IMR-90 (cell line): ENCODE results near the gene RNASE2. TPM values are rescaled to one million over a fixed set of nuclear protein-coding genes. Genes with fewer than 3 reads are reported as not detected.

Source experiments
- ATAC-seq: fragments of 200-7000 bp; cut with Tn5 transposase; 2 replicates; pipeline ENCODE4 v1.9.1; 2020; ENCODE audit warnings: low read depth, mild to moderate bottlenecking, moderate library complexity
- BruUV-seq: library from RNA; stranded (reverse); fragments of 400-500 nt; replicated peaks from 2 replicates; lab custom pipeline; 2021; lab: Mats Ljungman, UMichigan
- CTCF ChIA-PET: fragments of 300-600 bp; formaldehyde crosslinking; extraction: SDS; loops from one replicate; lab custom pipeline; 2021; ENCODE audit warnings: antibody characterized with exemption; lab: Yijun Ruan, JAX
- POLR2A ChIA-PET: fragments of 300-600 bp; sonication (Branson Sonifier 250); formaldehyde crosslinking; loops from one replicate; lab custom pipeline; 2022; ENCODE audit warnings: antibody characterized with exemption; ENCODE audit not compliant: unreplicated experiment; lab: Charles Lee
- DNase-seq: peaks from one replicate; pipeline ENCODE4 v3.0.0; 2013
- H2AFZ ChIP-seq: replicated peaks from 2 replicates; pipeline ENCODE3; 2013; ENCODE audit warnings: low read length, mild to moderate bottlenecking; ENCODE audit not compliant: poor library complexity
- H2AK5ac ChIP-seq: 2 replicates; pipeline ENCODE4 v1.6.1; 2013; ENCODE audit warnings: low read depth, low read length, inconsistent platforms
- H2AK9ac ChIP-seq: replicated peaks from 2 replicates; pipeline ENCODE3; 2013; ENCODE audit warnings: mild to moderate bottlenecking, low read depth, low read length, moderate library complexity; ENCODE audit not compliant: poor library complexity
- H2BK120ac ChIP-seq: 2 replicates; pipeline ENCODE4 v1.6.1; 2013; ENCODE audit warnings: low read depth, low read length, inconsistent platforms
- H2BK15ac ChIP-seq: 3 replicates; pipeline ENCODE4 v1.6.1; 2013; ENCODE audit warnings: low read depth, low read length, inconsistent platforms
- H2BK20ac ChIP-seq: 2 replicates; pipeline ENCODE4 v1.6.1; 2013; ENCODE audit warnings: low read depth, mild to moderate bottlenecking, inconsistent platforms, low read length, moderate library complexity
- H2BK5ac ChIP-seq: 2 replicates; pipeline ENCODE4 v1.6.1; 2013; ENCODE audit warnings: mild to moderate bottlenecking, low read depth, low read length, inconsistent platforms; ENCODE audit not compliant: poor library complexity, severe bottlenecking
- H3K14ac ChIP-seq: replicated peaks from 2 replicates; pipeline ENCODE4 v1.6.1; 2013; ENCODE audit warnings: low read depth, low read length, inconsistent platforms
- H3K18ac ChIP-seq: 2 replicates; pipeline ENCODE4 v1.6.1; 2013; ENCODE audit warnings: low read depth, low read length, control low read depth
- H3K23ac ChIP-seq: 2 replicates; pipeline ENCODE4 v1.6.1; 2013; ENCODE audit warnings: low read depth, low read length, inconsistent platforms
- H3K27ac ChIP-seq: 2 replicates; pipeline ENCODE4 v1.5.1; 2013; ENCODE audit warnings: mild to moderate bottlenecking, control low read depth, low read length; ENCODE audit not compliant: insufficient read depth
- H3K27me3 ChIP-seq: 2 replicates; pipeline ENCODE4 v1.6.1; 2013; ENCODE audit warnings: low read length; ENCODE audit not compliant: control insufficient read depth, insufficient read depth
- H3K36me3 ChIP-seq: 2 replicates; pipeline ENCODE4 v1.6.1; 2013; ENCODE audit warnings: low read length, mixed read lengths; ENCODE audit not compliant: control insufficient read depth, insufficient read depth
- H3K4ac ChIP-seq: 2 replicates; pipeline ENCODE4 v1.6.1; 2013; ENCODE audit warnings: low read depth, low read length, inconsistent platforms
- H3K4me1 ChIP-seq: 2 replicates; pipeline ENCODE4 v1.6.1; 2013; ENCODE audit warnings: low read length, mixed read lengths; ENCODE audit not compliant: control insufficient read depth, insufficient read depth
- H3K4me2 ChIP-seq: 2 replicates; pipeline ENCODE4 v1.6.1; 2013; ENCODE audit warnings: low read depth, mild to moderate bottlenecking, control low read depth, low read length, moderate library complexity
- H3K4me3 ChIP-seq: 2 replicates; pipeline ENCODE4 v1.5.1; 2013; ENCODE audit warnings: low read depth, mild to moderate bottlenecking, control low read depth, low read length, moderate library complexity; ENCODE audit not compliant: insufficient read depth
- H3K56ac ChIP-seq: 2 replicates; pipeline ENCODE4 v1.6.1; 2013; ENCODE audit warnings: low read length, inconsistent platforms; ENCODE audit not compliant: insufficient read depth; ENCODE audit errors: extremely low read depth
- H3K79me1 ChIP-seq, 2 experiments: 2 replicates each; pipeline ENCODE4 v1.6.1; 2013; ENCODE audit warnings: low read length in 2 of 2, inconsistent platforms in 1 of 2, low read depth in 1 of 2
- H3K9ac ChIP-seq: 2 replicates; pipeline ENCODE4 v1.6.1; 2013; ENCODE audit warnings: low read depth, low read length, control low read depth
- H3K9me1 ChIP-seq: 2 replicates; pipeline ENCODE4 v1.6.1; 2013; ENCODE audit warnings: low read length, inconsistent platforms; ENCODE audit not compliant: insufficient read depth
- H3K9me3 ChIP-seq: 2 replicates; pipeline ENCODE4 v1.6.1; 2013; ENCODE audit warnings: low read length; ENCODE audit not compliant: control insufficient read depth, insufficient read depth
- H4K20me1 ChIP-seq: 2 replicates; pipeline ENCODE4 v1.6.1; 2013; ENCODE audit warnings: low read length, inconsistent platforms; ENCODE audit not compliant: insufficient read depth
- H4K5ac ChIP-seq: 2 replicates; pipeline ENCODE4 v1.6.1; 2013; ENCODE audit warnings: mild to moderate bottlenecking, low read depth, low read length, control low read depth
- H4K8ac ChIP-seq, 2 experiments: 2 replicates each; pipeline ENCODE4 v1.6.1; 2013; ENCODE audit warnings: low read depth in 2 of 2, low read length in 2 of 2, control low read depth in 1 of 2, inconsistent platforms in 1 of 2
- H4K91ac ChIP-seq: 2 replicates; pipeline ENCODE4 v1.6.1; 2013; ENCODE audit warnings: low read depth, low read length, inconsistent platforms; ENCODE audit not compliant: insufficient read depth
- CHD1 ChIP-seq: IDR thresholded peaks from 2 replicates; pipeline ENCODE4 v1.6.1; 2012; ENCODE audit warnings: low read depth, low read length, improper control_type of control experiment
- FOS ChIP-seq: fragments of 150-350 bp; IDR thresholded peaks from 2 replicates; pipeline ENCODE4 v1.6.1; 2016; ENCODE audit warnings: low read depth, low read length
- MAFK ChIP-seq: IDR thresholded peaks from 2 replicates; pipeline ENCODE4 v1.6.1; 2012; ENCODE audit warnings: low read depth, low read length, improper control_type of control experiment
- MAZ ChIP-seq: IDR thresholded peaks from 2 replicates; pipeline ENCODE4 v1.6.1; 2012; ENCODE audit warnings: low read depth, mild to moderate bottlenecking, low read length, improper control_type of control experiment, moderate library complexity, borderline replicate concordance
- MXI1 ChIP-seq: IDR thresholded peaks from 2 replicates; pipeline ENCODE4 v1.6.1; 2012; ENCODE audit warnings: low read depth, mild to moderate bottlenecking, low read length, moderate library complexity, borderline replicate concordance
- RCOR1 ChIP-seq: IDR thresholded peaks from 2 replicates; pipeline ENCODE4 v1.6.1; 2012; ENCODE audit warnings: mild to moderate bottlenecking, low read length, improper control_type of control experiment; ENCODE audit not compliant: insufficient replicate concordance
- RFX5 ChIP-seq: IDR thresholded peaks from 2 replicates; pipeline ENCODE4 v1.8.0; 2012; ENCODE audit warnings: low read depth, mild to moderate bottlenecking, low read length, moderate library complexity
- WGBS, 2 experiments: methylation state at CpG; one replicate each; pipeline versions ENCODE4 v1.1.5 to v1.1.7; 2013; ENCODE audit warnings: missing lambda C conversion rate in 2 of 2; ENCODE audit not compliant: insufficient read length in 1 of 2; ENCODE audit errors: extremely low coverage in 2 of 2; 5-methylcytosine and 5-hydroxymethylcytosine counted together
- dilution Hi-C: fragments of 300-500 bp; cut with HindIII; formaldehyde crosslinking; loops from one replicate; pipeline ENCODE4 v1.14.3; 2018; ENCODE audit warnings: low sequenced_read_pairs; ENCODE audit not compliant: unreplicated experiment
- in situ Hi-C: fragments of 300-500 bp; cut with MboI; formaldehyde crosslinking; loops from 3 replicates; pipeline ENCODE4 v1.14.3; 2019; ENCODE audit warnings: low sequenced_read_pairs, inconsistent platforms, mixed read lengths
- intact Hi-C: fragments of 100-400 bp; cut with micrococcal nuclease; formaldehyde crosslinking; loops from 2 replicates; pipeline ENCODE4 v1.10.0; 2022
- polyA plus RNA-seq, 3 experiments: library from polyadenylated mRNA; depleted of rRNA; stranded (reverse); fragments of >200 nt; gene quantifications; 2 replicates each; pipeline ENCODE4 v1.2.3, GENCODE V29; 2012; ENCODE audit warnings: low replicate concordance in 1 of 3
- total RNA-seq: library from RNA; depleted of rRNA; stranded (reverse); fragments of >200 nt; gene quantifications from 2 replicates; pipeline ENCODE4 v1.2.3, GENCODE V29; 2012
- TF ChIP-seq, protein P1 (sequence below): fragments of 150-350 bp; IDR thresholded peaks from 2 replicates; pipeline ENCODE4 v1.6.1; 2017; ENCODE audit warnings: mild to moderate bottlenecking, antibody characterized with exemption, low read length, low read depth
- TF ChIP-seq, protein P2 (sequence below): conservative IDR thresholded peaks from 2 replicates; pipeline ENCODE4 v1.5.1; 2012; ENCODE audit warnings: mild to moderate bottlenecking, low read depth, low read length, improper control_type of control experiment

The RNASE2 gene
- total and polyA plus RNA-seq, 2 of the 4 experiments (the other 2 are of a cell fraction), result not detected

GRCh38 chr14:20997115-20997514, 41.8 kb downstream of the RNASE2 start (continued):
- no peak for TF ChIP-seq FOS
- TF ChIP-seq CHD1, result no peak

GRCh38 chr14:20997564-20997963, 42.3 kb downstream of the RNASE2 start:
- TF ChIP-seq, protein P1, sequence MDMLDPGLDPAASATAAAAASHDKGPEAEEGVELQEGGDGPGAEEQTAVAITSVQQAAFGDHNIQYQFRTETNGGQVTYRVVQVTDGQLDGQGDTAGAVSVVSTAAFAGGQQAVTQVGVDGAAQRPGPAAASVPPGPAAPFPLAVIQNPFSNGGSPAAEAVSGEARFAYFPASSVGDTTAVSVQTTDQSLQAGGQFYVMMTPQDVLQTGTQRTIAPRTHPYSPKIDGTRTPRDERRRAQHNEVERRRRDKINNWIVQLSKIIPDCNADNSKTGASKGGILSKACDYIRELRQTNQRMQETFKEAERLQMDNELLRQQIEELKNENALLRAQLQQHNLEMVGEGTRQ, result no peak
- TF ChIP-seq MXI1 (no peak), MAZ (no peak), RFX5 (no peak), MAFK (no peak), RCOR1 (no peak)
- TF ChIP-seq, protein P2, sequence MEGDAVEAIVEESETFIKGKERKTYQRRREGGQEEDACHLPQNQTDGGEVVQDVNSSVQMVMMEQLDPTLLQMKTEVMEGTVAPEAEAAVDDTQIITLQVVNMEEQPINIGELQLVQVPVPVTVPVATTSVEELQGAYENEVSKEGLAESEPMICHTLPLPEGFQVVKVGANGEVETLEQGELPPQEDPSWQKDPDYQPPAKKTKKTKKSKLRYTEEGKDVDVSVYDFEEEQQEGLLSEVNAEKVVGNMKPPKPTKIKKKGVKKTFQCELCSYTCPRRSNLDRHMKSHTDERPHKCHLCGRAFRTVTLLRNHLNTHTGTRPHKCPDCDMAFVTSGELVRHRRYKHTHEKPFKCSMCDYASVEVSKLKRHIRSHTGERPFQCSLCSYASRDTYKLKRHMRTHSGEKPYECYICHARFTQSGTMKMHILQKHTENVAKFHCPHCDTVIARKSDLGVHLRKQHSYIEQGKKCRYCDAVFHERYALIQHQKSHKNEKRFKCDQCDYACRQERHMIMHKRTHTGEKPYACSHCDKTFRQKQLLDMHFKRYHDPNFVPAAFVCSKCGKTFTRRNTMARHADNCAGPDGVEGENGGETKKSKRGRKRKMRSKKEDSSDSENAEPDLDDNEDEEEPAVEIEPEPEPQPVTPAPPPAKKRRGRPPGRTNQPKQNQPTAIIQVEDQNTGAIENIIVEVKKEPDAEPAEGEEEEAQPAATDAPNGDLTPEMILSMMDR, result no peak
- intact Hi-C loops (no loop called here), dilution Hi-C loops (no loop called here), in situ Hi-C loops (loop anchor here (25.0 kb wide), 1 partner anchor 660 kb away; the partner anchor contains the start of genes CCNB1IP1 and PARP2)
- H2BK20ac ChIP-seq, result no peak overlapping the region
- H2AK5ac ChIP-seq, result no peak overlapping the region
- DNase-seq, result no peak
- no peak overlapping the region for H3K14ac ChIP-seq
- peaks cover 0 to under 1% of the 10 kb centered on the region in 2 experiments; a peak in 1 of 4 replicates for H3K79me1 ChIP-seq
- no peak overlapping the region for H4K8ac ChIP-seq
- H3K36me3 ChIP-seq, result peaks cover 25% of the 10 kb centered on the region
- H3K27me3 ChIP-seq, result peaks cover 2% of the 10 kb centered on the region
- H2BK5ac ChIP-seq, result no peak overlapping the region
- no peak overlapping the region for H3K4me2 ChIP-seq
- H2AFZ ChIP-seq, result no peak overlapping the region
- no peak overlapping the region for H4K91ac ChIP-seq
- H4K5ac ChIP-seq, result no peak overlapping the region
- H2AK9ac ChIP-seq, result no peak overlapping the region
- no TSS peak for BruUV-seq
- ATAC-seq, result no peak
- H2BK120ac ChIP-seq, result no peak overlapping the region
- no peak overlapping the region for H3K4me3 ChIP-seq
- no peak overlapping the region for H3K56ac ChIP-seq
- peaks cover 3% of the 10 kb centered on the region for H3K4me1 ChIP-seq
- POLR2A ChIA-PET, result no interaction called here
- H2BK15ac ChIP-seq, result no peak overlapping the region
- no peaks in the 10 kb centered on the region for H3K9me3 ChIP-seq
- no peak overlapping the region for H3K18ac ChIP-seq
- no peak overlapping the region for H3K23ac ChIP-seq
- no peak overlapping the region for H3K4ac ChIP-seq
- no peak overlapping the region for H3K9ac ChIP-seq
- H4K20me1 ChIP-seq, result no peaks in the 10 kb centered on the region
- no peaks in the 10 kb centered on the region for H3K9me1 ChIP-seq
- WGBS, 2 experiments, result 96% methylated on average over 4 of the region's 6 CpGs; no CpG with 5 or more reads in 1 of the 2 experiments
- CTCF ChIA-PET, result interaction anchor here (0.6 kb wide), 3 partner anchors 65 to 548 kb away, joined by 3 to 6 read pairs (median 4); no protein-coding TSS in a partner anchor
- no peak overlapping the region for H3K27ac ChIP-seq
